Lower leg skin (tissue), 4 donors: ENCODE results near the gene CZIB. TPM values are rescaled to one million over a fixed set of nuclear protein-coding genes. Genes with fewer than 3 reads are reported as not detected.

Source experiments
- DNase-seq, 2 donors: peaks; one replicate each; pipeline ENCODE4 v3.0.0-alpha.2; 2019; ENCODE audit warnings: low spot score in 2 of 2
- H3K4me3 ChIP-seq: fragments of 200-600 bp; sonication (generic); 2 replicates; pipeline ENCODE4 v1.5.1; 2017; ENCODE audit warnings: mild to moderate bottlenecking, low read depth; ENCODE audit not compliant: poor library complexity, severe bottlenecking
- POLR2A ChIP-seq, 2 donors: fragments of 450-650 bp; IDR thresholded peaks; one replicate each; pipeline ENCODE4 v1.6.1; 2016 to 2017; ENCODE audit warnings: antibody characterized with exemption in 2 of 2, mild to moderate bottlenecking in 1 of 2, moderate library complexity in 1 of 2
- WGBS, 2 donors: methylation state at CpG; one replicate each; pipeline ENCODE4 v1.1.5; 2018; 5-methylcytosine and 5-hydroxymethylcytosine counted together
- intact Hi-C: fragments of 100-400 bp; cut with DNase I; formaldehyde crosslinking; loops from one replicate; pipeline ENCODE4 v1.15.0; 2023; ENCODE audit warnings: low total_unique reads
- total RNA-seq, 4 donors: library from RNA; depleted of rRNA; stranded (reverse); fragments of >200 nt; gene quantifications; one replicate each; pipeline ENCODE4 v1.1.0, GENCODE V29; 2016
- TF ChIP-seq, protein P1 (sequence below), 3 donors: fragments of 450-650 bp; IDR thresholded peaks; one replicate each; pipeline ENCODE4 v1.5.1; 2016; ENCODE audit warnings: antibody characterized with exemption in 3 of 3, mild to moderate bottlenecking in 3 of 3, moderate library complexity in 2 of 3

CZIB gene
- total RNA-seq, 4 donors from 2014 or later = 19.1 to 39.8 (median 29.0) TPM

DNA sequence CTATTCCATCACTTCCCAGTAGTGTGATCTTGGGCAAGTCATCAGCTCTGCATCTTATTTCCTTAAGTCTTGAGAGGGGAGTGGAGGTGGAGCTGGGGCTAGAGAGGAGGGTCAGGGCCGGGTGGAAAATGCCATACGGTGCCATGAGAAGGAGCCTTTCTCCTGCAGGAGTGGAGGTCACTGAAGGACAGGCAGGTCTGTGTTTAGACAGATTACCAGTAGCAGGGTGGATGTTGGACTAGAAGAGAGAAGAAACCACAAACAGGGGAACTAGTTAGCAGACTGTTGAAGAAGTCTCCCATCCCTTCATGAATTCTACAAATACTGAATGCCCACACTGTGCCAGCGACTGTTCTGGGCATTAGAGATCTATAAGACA lies 37.7 kb downstream of the CZIB start:
- intact Hi-C loops = no loop called here

DNA sequence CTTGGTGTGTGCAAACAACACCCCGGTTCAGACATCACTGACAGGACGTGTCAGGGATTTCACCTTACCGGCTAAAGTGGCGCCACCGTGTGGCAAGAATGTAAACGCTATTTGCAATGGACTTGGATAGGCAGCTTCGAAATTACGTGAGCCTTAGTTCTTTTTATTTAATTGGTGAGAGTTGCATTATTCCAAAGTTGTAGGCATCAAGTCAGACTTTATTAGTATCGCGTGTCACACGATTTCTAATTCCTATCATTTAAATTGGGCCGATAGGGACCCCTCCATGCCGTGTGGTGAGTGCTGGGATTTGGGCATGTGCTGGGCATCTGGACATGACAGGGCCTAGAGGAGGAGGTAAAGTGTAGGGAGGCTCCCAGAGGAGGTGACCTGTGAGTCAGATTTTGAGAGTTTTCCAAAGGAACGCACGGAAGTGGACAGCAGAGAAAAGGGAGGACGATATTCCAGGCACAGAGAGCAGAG lies 38.3 kb downstream of the CZIB start:
- DNase-seq = peak; percentile 79 to 97
- TF ChIP-seq, protein P1, sequence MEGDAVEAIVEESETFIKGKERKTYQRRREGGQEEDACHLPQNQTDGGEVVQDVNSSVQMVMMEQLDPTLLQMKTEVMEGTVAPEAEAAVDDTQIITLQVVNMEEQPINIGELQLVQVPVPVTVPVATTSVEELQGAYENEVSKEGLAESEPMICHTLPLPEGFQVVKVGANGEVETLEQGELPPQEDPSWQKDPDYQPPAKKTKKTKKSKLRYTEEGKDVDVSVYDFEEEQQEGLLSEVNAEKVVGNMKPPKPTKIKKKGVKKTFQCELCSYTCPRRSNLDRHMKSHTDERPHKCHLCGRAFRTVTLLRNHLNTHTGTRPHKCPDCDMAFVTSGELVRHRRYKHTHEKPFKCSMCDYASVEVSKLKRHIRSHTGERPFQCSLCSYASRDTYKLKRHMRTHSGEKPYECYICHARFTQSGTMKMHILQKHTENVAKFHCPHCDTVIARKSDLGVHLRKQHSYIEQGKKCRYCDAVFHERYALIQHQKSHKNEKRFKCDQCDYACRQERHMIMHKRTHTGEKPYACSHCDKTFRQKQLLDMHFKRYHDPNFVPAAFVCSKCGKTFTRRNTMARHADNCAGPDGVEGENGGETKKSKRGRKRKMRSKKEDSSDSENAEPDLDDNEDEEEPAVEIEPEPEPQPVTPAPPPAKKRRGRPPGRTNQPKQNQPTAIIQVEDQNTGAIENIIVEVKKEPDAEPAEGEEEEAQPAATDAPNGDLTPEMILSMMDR (IDR thresholded peaks at IDR 0.05) = peak in 1 of 3 donors; percentile 73
- no peak for TF ChIP-seq POLR2A (IDR thresholded peaks at IDR 0.05)
- no peak overlapping the region for H3K4me3 ChIP-seq
- 21 to 24% methylated on average over 16 of the region's 16 CpGs for WGBS, 2 donors
- intact Hi-C loops = no loop called here

More for the DNA sequence above, 37.7 kb downstream of the CZIB start:
- no peak overlapping the region for H3K4me3 ChIP-seq
- no peak for DNase-seq
- WGBS, 2 donors = 78 to 80% methylated on average over 3 of the region's 3 CpGs
- TF ChIP-seq, protein P1 (IDR thresholded peaks at IDR 0.05) = no peak
- no peak for TF ChIP-seq POLR2A (IDR thresholded peaks at IDR 0.05)

DNA sequence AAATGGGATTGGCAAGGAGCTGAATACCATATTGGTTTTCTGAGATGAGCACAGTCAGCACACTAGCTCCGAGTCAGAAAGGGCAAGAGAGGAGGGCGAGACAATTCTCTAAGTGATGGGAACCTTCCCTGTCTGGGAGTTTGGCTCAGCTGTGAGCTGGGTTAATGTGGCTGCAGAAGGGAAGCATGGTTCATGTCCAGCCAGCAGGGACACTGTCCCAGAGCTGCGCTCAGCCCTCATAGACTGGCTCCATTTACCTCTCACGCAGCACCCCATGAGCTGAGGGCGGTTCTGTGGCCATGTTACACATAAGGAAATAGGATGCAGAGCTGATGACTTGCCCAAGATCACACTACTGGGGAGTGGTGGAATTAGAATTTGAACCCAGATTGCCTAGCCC lies 39.5 kb downstream of the CZIB start:
- intact Hi-C loops = no loop called here
- 91 to 96% methylated on average over 5 of the region's 5 CpGs for WGBS, 2 donors
- no peak for TF ChIP-seq POLR2A (IDR thresholded peaks at IDR 0.05)
- TF ChIP-seq, protein P1 (IDR thresholded peaks at IDR 0.05) = no peak
- DNase-seq = peak in 1 of 2 donors; percentile 68
- no peak overlapping the region for H3K4me3 ChIP-seq

DNA sequence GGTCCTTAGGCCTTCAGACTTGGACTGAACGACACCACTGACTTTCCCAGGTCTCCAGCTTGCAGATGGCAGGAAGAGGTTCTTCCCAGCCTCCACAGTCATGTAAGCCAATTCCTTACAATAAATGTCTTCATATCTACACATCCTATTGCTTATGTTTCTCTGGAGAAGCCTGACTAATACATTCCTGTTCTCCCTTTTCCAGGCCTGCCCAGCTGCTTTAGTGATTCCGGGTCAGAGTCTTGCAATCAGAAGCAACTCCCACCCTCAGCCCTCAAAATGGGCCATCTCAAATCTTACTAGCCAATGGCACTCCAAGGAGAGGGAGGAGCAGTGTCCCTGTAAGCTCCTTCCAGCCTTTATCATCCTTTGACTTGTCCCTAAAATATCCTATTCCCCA lies 40.2 kb downstream of the CZIB start:
- 85 to 86% methylated on average over 2 of the region's 2 CpGs for WGBS, 2 donors
- intact Hi-C loops = no loop called here
- DNase-seq = no peak
- TF ChIP-seq, protein P1 (IDR thresholded peaks at IDR 0.05) = no peak
- no peak for TF ChIP-seq POLR2A (IDR thresholded peaks at IDR 0.05)
- no peak overlapping the region for H3K4me3 ChIP-seq

DNA sequence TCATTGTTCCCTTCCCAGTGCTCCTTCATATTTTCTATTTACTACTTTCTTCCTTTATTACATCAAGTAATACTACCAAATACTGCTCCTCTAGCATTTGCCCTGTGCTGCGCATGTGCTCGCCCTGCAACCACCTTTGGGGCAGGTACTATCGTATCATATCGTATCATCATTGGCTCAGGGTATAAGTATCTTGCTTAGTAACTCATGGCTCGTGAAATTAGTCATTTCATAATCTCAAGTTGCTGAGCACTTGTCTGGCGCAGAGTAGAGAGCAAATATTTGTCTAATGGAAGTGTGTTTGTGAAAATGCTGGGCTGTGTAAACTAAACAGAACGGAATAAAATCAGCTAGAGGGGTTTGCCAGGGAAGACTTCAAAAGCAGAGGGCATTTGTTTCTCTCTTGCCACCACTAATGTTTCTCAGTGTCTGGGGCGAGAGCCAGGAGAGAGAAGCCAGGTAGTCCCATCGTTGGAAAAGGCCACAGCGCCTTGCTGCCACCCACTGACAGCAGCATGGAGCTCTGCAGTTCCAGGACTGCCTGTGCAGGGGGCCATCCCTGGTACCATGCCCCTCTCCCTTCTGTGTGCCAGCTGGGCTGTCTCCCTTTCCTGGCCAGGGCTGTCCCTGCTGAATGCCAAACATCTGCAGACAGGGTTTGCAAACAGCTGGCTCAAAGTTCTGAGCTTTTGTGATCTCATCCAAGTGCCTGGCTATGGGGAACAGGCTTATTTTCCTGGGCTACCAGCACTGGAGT lies 43.8 kb downstream of the CZIB start:
- TF ChIP-seq, protein P1 (IDR thresholded peaks at IDR 0.05) = no peak
- no peak for TF ChIP-seq POLR2A (IDR thresholded peaks at IDR 0.05)
- WGBS, 2 donors = 46 to 54% methylated on average over 10 of the region's 10 CpGs
- intact Hi-C loops = no loop called here
- H3K4me3 ChIP-seq = no peak overlapping the region
- DNase-seq = no peak
